HK-2 (cell line): ENCODE measurements around the gene CDK5RAP2.
"Not testable (repeated sequence)": the region's sequence is repeated elsewhere in the genome, so short reads cannot be mapped to it uniquely, and the experiment has no call there.

Source experiments
- DNase-seq: peaks from one replicate; pipeline ENCODE4 v3.0.0-alpha.2; 2018; ENCODE audit not compliant: unreplicated experiment

CDK5RAP2 gene

GRCh38 chr9:120544441-120544840 lies 35.5 kb downstream of the CDK5RAP2 start:
- no peak for DNase-seq

- no peak for DNase-seq
Observed at GRCh38 chr9:120542701-120543490, 37.1 kb downstream of the CDK5RAP2 start.

GRCh38 chr9:120541921-120542320 lies 38.0 kb downstream of the CDK5RAP2 start:
- no peak for DNase-seq

GRCh38 chr9:120539951-120540350 lies 40.0 kb downstream of the CDK5RAP2 start:
- no peak for DNase-seq

DNA sequence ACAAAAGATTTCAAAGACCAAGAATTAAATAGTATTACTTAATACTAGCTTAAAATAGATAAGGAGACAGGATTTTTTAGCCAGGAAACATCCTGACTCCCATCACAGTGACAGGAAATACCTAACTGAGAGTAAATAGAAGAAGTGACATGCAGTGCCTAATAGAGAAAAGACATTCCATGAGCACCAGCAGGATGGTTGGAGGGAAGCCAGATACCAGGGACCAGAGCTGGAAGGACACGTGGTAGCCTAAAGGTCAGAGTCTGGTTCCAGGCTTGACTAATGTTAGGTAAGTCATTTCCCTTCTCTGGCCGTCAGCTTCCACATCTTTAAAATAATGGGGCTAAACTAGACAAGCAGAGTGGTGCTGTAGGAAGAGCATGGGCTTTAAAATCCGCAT lies 41.6 kb downstream of the CDK5RAP2 start:
- DNase-seq = no peak

- DNase-seq = no peak
Observed at GRCh38 chr9:120536949-120537640, 42.9 kb downstream of the CDK5RAP2 start.

GRCh38 chr9:120536094-120536493 lies 43.9 kb downstream of the CDK5RAP2 start:
- no peak for DNase-seq

- DNase-seq = no peak
Observed at GRCh38 chr9:120534266-120534665, 45.7 kb downstream of the CDK5RAP2 start.

- no peak for DNase-seq
Observed at GRCh38 chr9:120532891-120533290, 47.1 kb downstream of the CDK5RAP2 start.

GRCh38 chr9:120532475-120532874 lies 47.5 kb downstream of the CDK5RAP2 start:
- DNase-seq = no peak

DNA sequence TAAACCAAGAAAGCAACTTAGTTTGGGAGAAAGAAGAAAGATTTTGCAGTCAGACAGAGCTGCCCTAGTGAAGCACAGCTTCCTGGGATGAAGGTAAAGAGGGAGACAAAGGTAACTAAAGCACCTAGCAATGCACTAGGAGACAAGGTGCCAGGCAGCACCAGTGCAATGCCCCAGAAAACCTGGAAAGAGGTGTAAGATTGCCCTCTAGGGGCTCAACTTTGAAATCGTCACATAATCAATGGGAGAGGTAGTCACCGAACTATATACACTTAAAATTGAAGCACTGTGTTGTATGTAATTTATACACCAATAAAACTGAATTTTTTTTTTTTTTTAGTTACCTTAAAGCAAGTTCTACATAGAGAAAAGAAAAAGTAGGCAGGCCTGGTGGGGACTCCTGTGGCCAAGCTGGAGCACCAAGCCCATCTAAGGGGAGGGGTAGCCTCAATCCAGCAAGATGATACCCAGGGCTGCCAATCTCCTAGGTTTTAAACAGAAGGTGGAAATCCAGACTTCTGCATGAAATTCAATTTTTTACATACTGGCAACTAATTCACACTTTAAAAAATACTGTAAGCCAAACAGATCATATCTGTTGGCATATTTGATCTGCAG lies 48.2 kb downstream of the CDK5RAP2 start:
- peak; percentile 8 for DNase-seq

GRCh38 chr9:120530220-120530832 lies 49.6 kb downstream of the CDK5RAP2 start:
- not testable (repeated sequence) for DNase-seq

- no peak for DNase-seq
Observed at GRCh38 chr9:120528829-120529228, 51.1 kb downstream of the CDK5RAP2 start.

DNA sequence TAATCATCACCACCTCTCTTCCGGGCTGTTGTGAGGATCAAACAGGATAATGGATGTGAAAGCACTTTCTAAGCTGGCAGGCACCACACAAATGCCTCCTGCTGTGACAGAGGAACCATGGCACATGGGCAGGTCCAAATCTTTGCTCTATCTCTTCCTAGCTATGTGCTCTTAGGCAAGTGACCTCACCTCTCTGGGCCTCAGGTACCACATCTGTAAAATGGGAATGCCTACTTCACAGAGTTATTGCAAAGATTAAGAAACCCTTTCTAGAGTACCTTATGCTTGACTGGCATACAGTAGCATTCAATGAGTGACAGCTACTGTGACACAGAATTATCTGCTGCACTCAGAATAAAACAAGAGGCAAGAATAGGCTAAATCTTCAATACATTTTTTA lies 51.6 kb downstream of the CDK5RAP2 start:
- no peak for DNase-seq

GRCh38 chr9:120526534-120526933 lies 53.4 kb downstream of the CDK5RAP2 start:
- DNase-seq = no peak

DNA sequence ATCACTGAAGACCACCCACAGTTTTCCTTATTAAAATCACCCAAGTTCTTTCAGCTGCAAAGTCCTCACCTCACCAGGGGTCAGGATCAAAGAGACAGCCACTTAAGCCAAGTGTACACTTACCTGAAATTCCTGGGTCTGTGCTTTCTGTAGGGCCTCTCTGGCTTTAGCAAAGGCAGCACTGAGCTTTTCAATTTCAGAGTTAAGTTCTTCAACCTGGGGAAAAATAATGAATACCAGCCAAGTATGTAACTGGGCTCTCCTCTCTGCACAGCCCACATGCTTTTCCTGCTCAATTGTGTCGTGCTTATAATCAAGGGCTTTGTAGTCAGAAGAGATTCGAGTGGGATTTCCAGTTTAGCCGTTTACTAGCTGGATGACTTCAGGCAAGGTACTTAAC lies 55.1 kb downstream of the CDK5RAP2 start:
- DNase-seq = no peak

- DNase-seq = no peak
Observed at GRCh38 chr9:120524038-120524437, 55.9 kb downstream of the CDK5RAP2 start.

GRCh38 chr9:120522558-120522957 lies 57.4 kb downstream of the CDK5RAP2 start:
- DNase-seq = no peak

GRCh38 chr9:120522032-120522431 lies 57.9 kb downstream of the CDK5RAP2 start:
- DNase-seq = no peak

DNA sequence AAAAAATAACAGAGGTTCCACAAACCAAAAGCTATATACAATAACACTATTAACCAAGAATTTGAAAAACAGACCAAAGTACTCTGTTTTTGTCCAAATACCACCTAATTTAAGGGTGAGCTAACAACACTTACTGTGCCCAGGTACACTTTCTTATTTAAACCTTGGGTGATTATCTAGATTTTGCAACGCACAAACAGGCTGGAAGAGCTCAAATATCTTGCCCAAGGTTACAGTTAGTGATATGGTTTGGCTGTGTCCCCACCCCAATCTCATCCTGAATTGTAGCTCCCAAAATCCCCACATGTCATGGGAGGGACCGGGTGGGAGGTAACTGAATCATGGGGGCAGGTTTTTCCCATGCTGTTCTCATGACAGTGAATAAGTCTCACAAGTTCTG lies 58.9 kb downstream of the CDK5RAP2 start:
- DNase-seq = no peak

DNA sequence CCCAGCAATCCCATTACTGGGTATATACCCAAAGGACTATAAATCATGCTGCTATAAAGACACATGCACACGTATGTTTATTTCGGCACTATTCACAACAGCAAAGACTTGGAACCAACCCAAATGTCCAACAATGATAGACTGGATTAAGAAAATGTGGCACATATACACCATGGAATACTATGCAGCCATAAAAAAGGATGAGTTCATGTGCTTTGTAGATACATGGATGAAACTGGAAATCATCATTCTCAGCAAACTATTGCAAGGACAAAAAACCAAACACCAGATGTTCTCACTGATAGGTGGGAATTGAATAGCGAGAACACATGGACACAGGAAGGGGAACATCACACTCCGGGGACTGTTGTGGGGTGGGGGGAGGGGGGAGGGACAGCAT lies 64.0 kb downstream of the CDK5RAP2 start:
- DNase-seq = not testable (repeated sequence)

- DNase-seq = not testable (repeated sequence)
Observed at GRCh38 chr9:120515481-120515880, 64.5 kb downstream of the CDK5RAP2 start.
